ENCODE measurements around the gene NMBR.
"Not testable (repeated sequence)": the region's sequence is repeated elsewhere in the genome, so short reads cannot be mapped to it uniquely, and the experiment has no call there.

Gene NMBR

DNA sequence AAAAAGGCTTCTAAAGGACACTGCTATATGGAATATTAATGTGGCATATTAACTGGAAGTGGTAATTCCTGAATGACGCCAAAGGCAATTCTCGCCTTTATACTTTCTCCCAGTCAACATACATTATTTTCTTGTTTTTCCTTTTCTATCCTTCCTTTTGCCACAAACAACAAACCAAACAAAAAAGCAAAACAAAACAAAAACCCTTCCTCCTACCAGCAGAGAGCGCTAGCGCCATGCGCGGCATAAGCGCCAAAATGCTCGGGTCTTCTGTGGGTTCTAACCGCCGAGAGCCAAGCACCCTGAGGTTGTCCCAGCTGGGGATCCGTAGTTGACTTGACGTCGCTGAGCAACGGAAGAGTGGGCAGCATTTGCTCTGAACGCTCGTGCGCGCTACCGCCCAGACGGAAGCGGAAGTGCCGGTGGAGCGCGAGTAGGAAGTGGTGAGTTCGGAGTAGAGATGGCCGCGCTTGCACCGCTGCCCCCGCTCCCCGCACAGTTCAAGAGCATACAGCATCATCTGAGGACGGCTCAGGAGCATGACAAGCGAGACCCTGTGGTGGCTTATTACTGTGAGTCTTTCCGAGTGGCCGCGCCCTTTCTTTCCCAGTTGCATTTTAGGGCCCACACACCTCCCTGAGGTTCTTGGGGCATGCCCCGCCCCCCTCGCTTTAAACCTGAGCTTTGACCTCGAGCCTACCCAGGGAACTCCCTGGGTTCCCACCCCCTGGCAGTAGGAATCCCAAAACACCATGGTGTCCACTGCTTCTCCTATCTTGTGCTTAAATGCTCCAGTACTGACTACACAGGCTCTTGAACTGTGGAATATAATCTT lies at the start of gene NMBR, which contains the start of gene VTA1:
Gene NMBR, minus strand, starts transcription at position 295 of the 835 bp plus-strand sequence. CDS start 58,464 bp downstream, outside the sequence.
Gene VTA1, plus strand, starts transcription at position 436 of the 835 bp plus-strand sequence. Its CDS starts 25 bp downstream, at position 461.
- peak within 1 kb of the TSS; percentile 58 for H3K27ac ChIP-seq
- TF ChIP-seq, protein P1, sequence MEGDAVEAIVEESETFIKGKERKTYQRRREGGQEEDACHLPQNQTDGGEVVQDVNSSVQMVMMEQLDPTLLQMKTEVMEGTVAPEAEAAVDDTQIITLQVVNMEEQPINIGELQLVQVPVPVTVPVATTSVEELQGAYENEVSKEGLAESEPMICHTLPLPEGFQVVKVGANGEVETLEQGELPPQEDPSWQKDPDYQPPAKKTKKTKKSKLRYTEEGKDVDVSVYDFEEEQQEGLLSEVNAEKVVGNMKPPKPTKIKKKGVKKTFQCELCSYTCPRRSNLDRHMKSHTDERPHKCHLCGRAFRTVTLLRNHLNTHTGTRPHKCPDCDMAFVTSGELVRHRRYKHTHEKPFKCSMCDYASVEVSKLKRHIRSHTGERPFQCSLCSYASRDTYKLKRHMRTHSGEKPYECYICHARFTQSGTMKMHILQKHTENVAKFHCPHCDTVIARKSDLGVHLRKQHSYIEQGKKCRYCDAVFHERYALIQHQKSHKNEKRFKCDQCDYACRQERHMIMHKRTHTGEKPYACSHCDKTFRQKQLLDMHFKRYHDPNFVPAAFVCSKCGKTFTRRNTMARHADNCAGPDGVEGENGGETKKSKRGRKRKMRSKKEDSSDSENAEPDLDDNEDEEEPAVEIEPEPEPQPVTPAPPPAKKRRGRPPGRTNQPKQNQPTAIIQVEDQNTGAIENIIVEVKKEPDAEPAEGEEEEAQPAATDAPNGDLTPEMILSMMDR (conservative IDR thresholded peaks at IDR 0.05), result peak; percentile 94

DNA sequence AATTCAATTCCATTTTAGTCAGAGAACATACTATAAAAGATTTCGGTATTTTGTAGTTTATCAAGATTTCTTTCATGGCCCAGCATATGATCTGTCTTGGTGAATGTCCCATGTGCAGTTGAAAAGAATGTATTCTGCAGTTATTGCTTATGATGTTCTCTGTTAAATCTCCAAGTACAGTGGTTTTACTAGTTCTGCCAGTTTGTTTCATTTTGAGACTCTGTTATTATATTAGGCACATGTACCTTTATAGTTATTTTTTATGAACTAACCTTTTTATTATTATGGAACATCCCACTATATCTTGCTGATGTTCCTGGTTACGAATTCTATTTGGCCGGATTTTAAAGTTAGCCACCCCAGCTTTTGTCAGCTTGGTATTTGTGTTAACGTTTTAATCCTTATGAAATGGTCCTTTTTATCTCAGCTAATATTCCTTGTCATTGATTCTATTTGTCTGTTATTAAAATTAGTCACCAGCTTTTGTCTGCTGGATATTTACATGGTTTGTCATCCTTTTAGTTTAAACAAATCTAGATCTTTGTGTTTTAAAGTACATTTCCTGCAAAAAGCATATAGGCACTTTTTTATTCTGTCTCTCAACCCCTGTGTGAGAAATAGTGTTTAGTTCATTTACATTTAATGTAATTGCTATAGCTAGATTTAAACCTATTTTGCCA lies 49.1 kb upstream of the NMBR start:
- no peak overlapping the region for H3K27ac ChIP-seq
- TF ChIP-seq, protein P1 (conservative IDR thresholded peaks at IDR 0.05), result no peak

DNA sequence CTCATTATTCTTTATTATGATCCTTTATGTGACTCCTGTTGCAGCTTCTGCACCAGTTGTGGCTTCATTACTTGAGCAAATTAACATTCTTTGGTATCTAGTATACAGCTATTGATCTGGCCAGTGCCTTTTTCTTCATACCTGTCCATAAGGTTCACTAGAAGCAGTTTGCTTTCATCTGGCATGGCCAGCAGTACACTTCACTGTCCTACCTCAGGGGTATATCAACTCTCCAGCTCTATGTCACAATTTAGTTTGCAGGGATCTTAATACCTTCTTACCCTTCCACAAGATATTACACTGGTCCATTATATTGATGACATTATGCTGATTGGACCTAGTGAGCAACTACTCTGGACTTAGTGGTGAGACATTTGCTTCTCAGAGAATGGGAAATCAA lies 46.7 kb upstream of the NMBR start:
- TF ChIP-seq, protein P1 (conservative IDR thresholded peaks at IDR 0.05), result no peak

DNA sequence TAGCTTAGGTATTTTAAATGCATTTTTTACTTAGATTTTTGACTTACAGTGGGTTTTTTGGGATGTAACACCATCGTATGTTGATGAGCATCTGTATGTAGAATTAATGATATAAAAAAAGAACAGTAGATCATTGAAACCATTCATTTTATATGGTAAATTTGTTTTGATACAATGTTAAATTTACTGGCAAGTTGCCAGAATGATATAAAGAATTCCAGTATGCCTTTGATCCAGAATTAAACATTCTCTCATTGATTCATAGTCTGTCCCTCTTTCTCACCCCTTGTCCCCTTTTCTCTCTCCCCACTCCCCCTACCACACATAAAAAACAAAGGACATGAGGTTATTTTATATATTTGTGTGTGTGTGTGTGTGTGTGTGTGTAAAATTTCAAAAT lies 45.4 kb upstream of the NMBR start:
- no peak overlapping the region for H3K27ac ChIP-seq
- TF ChIP-seq, protein P1 (conservative IDR thresholded peaks at IDR 0.05), result no peak

More for the DNA sequence above, 46.7 kb upstream of the NMBR start:
- no peak overlapping the region for H3K27ac ChIP-seq

DNA sequence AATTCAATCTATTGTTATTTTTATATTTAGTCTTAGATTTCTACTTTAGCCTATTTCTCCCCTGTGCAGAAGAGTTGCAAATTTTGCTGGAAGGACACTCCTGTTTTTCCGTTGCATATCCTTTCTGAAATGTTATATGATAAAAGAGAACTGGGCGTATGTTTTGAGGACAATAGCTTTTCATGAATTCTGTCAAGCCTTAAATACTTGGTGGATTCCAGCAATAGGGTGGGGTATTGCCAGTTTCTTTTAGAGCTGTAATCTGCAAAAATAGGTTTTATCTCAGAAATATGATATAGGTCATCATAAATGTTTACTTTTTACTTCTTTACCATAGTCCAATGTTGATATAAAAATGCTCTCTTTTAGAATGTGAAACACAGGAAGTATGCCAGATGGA lies 42.1 kb upstream of the NMBR start:
- H3K27ac ChIP-seq, result no peak overlapping the region
- TF ChIP-seq, protein P1 (conservative IDR thresholded peaks at IDR 0.05), result no peak

DNA sequence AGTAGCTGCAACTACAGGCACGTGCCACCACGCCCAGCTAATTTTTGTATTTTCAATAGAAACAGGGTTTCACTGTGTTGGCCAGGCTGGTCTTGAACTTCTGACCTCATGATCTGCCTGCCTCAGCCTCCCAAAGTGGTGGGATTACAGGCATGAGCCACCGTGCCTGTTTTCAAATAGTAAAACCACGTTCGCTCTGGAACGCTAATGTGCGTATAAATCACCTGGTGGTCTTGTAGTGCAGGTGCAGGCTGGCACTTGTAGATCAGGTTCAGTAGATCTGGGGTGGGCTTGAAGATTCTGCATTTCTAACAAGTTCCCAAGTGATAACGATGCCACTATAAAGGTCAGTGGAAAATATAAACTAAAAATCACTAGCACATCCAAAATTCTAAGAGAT lies 41.4 kb upstream of the NMBR start:
- not testable (repeated sequence) for H3K27ac ChIP-seq
- TF ChIP-seq, protein P1 (conservative IDR thresholded peaks at IDR 0.05), result 0 out of 2 replicates have a peak, but pooled peaks have one; percentile 25

DNA sequence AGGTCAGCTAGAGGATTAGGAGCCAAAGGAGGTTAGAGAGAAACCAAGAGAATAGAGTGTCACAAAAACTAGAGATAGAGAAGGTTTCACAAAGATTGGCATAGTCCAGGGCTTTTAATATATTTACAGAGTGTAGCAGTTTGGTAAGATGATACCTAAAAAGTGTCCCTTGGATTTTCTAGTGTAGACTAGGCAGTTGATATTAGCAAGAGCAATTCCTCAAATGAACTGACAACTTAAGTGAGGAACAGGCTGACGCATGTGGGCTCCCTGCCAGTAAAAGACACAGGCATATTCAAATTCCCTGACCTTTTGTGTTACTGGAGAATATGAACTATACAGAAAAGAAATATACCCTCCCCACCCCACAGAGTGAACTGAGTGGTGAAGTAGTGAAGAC lies 40.3 kb upstream of the NMBR start:
- TF ChIP-seq, protein P1 (conservative IDR thresholded peaks at IDR 0.05), result no peak
- H3K27ac ChIP-seq, result no peak overlapping the region

All from VCaP (cell line).